Dedifferentiated amniotic fluid mesenchymal stem cell (primary cell): ENCODE data around the gene MAMSTR.
"Not testable (repeated sequence)": the region's sequence is repeated elsewhere in the genome, so short reads cannot be mapped to it uniquely, and the experiment has no call there.

Source experiments
- DNase-seq: peaks from one replicate; pipeline ENCODE4 v3.0.0-alpha.2; 2016; ENCODE audit errors: extremely low spot score

The MAMSTR gene

DNA sequence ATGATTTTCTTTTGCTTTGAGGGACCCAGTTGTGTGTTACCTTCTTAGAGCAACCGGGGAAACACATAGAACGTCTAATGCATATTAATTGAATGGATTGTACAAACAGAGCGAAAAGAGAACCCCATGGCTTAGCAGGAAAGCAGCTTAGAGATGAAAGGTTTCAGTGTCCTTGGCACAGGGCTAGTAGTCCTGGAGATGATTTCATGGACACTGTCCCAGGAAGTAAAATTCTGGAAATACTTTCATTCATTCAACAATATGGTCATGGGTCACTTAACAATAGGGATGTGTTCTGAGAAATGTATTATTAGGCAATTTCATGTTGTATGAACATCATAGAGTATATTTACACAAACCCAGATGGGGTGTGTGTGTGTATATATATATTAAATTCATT is 33.4 kb downstream of the MAMSTR start:
- no peak for DNase-seq

DNA sequence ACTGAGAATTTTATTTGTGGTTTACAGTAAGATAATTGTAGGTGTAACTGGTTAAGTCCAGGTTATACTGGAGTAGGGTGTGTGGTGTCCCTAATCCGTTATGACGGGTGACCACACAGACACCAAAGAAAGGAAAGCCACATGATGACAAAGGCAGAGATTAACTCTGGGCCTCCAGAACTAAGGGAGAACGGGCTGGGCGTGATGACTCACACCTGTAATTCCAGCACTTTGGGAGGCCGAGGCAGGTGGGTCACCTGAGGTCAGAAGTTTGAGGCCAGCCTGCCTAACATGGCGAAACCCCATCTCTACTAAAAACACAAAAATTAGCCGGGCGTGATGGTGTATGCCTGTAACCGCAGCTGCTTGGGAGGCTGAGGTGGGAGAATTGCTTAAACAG is 33.9 kb downstream of the MAMSTR start:
- no peak for DNase-seq

GRCh38 chr19:48683349-48683748 is 36.2 kb downstream of the MAMSTR start:
- no peak for DNase-seq

DNA sequence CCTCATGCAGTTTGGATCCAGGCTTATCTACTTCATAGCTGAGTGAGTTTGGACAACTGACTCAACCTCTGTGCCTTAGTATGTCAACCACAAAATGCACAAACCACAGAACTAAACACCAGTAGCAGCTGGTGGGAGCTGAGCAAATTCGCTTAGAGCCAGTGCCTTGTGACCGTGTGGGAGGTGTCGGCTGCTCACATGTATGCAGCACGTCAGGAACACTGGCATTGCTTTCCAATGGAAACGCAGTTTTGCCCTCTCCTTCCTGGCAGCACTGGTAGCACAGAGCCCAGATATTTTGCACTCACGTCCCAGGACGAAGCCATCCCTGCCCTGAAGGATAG is 38.4 kb downstream of the MAMSTR start:
- peak; percentile 17 for DNase-seq

DNA sequence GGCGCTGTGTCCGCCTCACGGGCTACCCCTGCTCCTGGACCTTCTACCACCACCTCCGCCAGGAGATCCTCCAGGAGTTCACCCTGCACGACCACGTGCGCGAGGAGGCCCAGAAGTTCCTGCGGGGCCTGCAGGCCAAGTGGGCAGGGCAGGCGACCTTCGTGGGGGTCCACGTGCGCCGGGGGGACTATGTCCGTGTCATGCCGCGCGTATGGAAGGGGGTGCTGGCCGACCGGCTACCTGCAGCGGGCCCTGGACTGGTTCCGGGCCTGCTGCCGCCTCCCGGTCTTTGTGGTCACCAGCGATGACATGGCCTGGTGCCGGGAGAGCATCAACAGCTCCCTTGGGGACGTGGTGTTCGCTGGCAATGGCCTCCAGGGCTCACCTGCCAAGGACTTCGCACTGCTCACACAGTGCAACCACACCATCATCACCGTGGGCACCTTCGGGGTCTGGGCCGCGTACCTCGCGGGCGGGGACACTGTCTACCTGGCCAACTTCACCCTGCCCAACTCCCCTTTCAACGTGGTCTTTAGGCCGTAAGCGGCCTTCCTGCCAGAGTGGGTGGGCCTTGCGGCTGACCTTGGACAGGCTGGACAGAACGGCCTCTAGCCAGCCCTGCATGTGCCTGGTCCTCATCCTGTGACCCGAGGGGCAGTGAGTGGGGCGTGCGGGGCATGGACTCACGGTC is 38.9 kb downstream of the MAMSTR start:
- no peak for DNase-seq

- not testable (repeated sequence) for DNase-seq
Observed at GRCh38 chr19:48680006-48680405, 39.5 kb downstream of the MAMSTR start.

- no peak for DNase-seq
Observed at GRCh38 chr19:48678201-48678600, 41.3 kb downstream of the MAMSTR start.

DNA sequence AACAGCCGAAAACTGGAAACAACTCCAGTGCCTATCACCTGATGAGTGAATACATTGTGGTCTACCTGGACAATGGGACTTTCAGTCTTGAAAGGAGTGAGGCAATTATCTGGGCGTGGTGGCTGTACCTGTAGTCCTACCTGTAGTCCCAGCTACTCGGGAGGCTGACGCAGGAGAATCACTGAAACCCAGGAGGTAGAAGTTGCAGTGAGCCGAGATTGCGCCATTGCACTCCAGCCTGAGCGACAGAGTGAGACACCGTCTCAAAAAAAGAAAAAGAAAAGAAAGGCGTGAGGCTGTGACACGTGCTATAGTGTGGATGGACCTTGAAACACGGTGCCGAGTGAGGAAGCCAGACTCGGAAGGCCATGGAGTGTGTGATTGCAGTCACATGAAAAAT is 42.6 kb downstream of the MAMSTR start:
- DNase-seq, result no peak

DNA sequence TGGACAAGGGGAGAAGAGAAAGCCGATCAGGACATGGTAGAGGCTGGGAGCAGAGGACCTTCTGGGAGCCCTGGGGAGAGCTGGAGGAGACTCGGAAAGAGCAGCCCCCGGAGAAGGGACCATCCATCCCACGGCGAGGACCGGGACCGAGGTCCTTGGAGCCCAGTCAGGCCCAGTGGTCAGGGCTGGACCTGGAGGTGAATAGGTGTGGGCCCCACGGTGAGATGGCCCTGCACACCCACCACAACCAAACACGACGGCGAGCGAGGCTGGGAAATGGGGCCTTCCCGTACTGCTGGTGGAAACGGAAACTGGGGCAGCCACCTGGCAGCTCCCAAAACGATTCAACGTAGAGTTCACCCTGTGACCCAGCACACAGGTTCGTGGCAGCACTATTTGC is 43.0 kb downstream of the MAMSTR start:
- no peak for DNase-seq

DNA sequence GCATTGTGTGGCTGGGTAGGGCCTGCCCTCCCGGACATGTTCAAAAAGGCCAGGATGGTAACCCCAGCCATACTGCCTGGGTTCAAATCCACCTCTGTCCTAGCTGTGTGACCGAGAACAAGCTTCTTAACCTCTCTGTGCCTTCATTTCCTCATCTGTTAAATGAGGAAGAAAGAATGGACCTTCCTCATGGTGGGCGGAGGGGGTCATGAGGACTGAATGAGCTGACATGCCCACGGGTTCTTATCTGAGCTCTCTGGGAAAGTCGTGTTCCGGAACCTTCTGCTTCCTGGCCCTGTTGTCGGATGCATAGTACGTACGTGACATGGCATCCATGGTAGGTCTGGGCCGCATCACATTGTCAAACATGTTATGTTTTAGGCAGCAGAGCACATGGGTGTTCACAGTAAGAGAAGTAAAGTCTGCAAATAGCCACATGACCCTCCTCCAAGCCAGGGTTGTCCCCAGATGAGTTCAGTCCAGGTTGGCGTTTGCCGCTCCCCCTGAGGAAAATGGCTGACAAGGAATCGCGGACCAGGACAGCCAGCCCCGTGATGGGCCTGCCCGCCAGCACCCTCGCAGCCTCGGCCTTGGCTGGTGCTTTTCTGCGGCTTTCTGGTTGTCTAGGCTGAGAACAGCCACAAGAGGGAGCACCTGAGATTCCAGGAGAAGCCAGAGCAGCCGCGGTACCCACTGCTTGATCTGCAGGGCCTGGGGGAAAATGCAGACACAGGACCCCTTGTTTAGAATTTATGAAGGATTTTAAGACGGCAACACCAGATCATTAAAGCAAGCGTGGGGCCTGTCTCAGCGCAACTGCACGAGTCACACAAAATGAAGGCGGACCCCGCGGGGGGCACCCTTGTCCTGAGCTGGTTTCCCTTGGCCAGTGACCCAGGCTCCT is 44.4 kb downstream of the MAMSTR start:
- DNase-seq, result peak; percentile 82

DNA sequence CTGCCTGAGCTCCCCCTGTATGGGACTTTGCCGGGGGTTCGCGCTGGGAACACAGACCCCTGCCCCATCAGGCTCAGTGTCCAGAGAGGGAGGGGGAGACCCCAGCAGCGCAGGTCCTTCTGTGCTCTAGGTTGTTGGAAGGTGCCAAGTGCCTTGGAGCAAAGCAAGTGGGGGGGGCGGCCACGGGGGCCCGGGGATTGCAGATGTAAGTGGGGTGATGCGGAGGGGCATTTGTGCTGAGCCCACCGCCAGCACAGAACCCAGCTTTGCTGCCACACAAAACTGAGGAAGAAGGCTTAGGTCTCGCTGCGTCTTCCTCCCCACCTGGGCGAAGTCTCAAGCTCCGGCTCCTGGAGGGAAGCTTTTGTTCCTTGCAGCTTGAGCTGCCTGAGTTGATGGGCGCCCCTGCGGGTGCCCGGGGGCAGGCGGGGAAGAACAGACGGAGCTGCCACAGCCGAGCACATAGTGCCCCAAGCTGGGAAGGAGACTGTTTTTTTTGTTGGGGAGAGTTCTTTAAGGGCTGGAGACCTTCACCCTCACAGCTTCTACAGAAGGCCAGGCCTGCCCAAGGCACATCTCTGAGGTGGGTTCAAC is 45.2 kb downstream of the MAMSTR start:
- DNase-seq, result no peak

- DNase-seq, result no peak
Observed at GRCh38 chr19:48673436-48674100, 46.0 kb downstream of the MAMSTR start.

- no peak for DNase-seq
Observed at GRCh38 chr19:48672994-48673393, 46.5 kb downstream of the MAMSTR start, which contains the start of gene NTN5. TSS of gene NTN5 (minus strand) at chr19:48673017. CDS start at chr19:48670986, 2,031 bp downstream.

- no peak for DNase-seq
Observed at GRCh38 chr19:48671446-48671995, 48.0 kb downstream of the MAMSTR start.

GRCh38 chr19:48670699-48671445 is 48.7 kb downstream of the MAMSTR start:
- no peak for DNase-seq

DNA sequence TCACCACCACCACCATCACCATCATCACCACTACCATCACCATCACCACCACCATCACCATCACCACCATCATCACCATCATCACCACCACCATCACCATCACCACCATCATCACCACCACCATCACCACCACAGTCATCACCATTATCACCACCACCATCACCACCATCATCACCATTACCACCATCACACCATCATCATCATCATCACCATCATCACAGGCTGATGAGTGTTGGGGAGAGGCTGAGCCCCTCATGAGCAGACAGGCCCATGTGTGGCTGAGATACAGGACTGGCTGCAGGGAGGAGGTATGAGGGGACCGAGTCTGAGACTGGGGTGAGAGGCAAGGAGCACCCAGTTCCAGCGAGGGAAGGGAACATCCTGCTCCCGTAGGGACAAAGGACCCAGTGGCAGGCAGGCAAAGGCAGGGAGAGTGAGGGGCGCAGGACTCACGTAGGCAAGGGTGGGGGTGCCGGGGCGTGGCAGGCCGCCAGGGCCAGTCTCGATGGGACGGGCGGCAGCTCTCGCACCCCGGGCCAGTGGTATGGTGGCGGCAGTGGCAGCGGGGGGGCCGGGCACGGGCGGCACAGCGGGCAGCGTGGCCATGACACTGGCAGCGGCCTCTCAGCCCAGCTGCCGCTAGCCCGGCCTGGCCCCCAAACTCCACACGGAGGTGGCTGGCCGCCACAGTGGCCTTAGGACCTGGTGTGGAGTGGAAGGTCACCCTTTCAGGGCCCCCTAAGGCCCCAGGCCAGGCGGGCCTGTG is 49.4 kb downstream of the MAMSTR start:
- DNase-seq, result no peak

- DNase-seq, result no peak
Observed at GRCh38 chr19:48668761-48669160, 50.8 kb downstream of the MAMSTR start.

DNA sequence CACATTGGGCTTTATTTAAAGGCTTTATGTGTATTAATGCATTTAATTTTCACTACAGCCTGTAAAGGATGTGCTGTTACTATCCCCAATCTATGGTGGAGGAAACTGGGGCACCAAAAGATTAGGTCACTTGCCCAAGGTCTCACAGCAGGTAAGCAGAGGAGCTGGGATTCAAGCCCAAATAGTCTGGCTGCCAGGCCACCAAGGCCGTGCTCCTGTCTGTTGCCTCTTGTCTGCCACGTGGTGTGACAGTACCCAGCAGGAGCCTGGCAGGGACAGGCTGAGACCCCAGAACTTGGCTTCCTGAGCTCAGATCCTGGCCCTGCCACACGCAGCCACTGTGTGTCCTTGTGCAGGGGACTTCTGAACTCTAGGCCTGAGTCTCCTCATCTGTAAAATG is 51.2 kb downstream of the MAMSTR start:
- no peak for DNase-seq

- DNase-seq, result no peak
Observed at GRCh38 chr19:48665786-48666185, 53.7 kb downstream of the MAMSTR start.

DNA sequence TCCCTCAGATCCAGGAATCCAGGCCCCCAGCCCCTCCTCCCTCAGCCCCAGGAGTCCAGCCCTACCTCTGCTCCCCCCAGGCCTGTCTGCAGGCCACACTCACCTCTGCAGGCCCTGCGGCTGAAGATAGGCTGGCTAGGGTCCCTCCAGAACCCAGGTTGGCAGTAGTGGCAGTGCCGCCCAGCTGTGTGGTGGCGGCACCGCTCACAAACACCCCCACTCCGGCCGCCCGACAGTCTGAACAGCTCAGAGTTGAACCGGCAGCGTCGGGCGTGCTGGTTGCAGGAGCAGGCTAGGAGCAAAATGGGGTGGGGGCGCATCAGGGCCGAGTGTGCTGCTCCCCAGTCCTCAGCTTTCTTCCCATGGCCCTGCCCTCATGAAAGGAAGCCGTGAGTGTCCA is 55.0 kb downstream of the MAMSTR start:
- no peak for DNase-seq
